WTC11 (cell line): Measurements from ENCODE around the gene FRMD5.

Source experiments
- CTCF ChIP-seq: fragments of 200-600 bp; IDR thresholded peaks from 2 replicates; pipeline ENCODE4 v1.8.0; 2022; ENCODE audit warnings: antibody characterized with exemption
- FOXP1 ChIP-seq: sonication (generic); formaldehyde crosslinking; IDR thresholded peaks from 2 replicates; pipeline ENCODE4 v1.8.0; 2022; ENCODE audit warnings: missing genetic modification reagents, mild to moderate bottlenecking, moderate library complexity, borderline replicate concordance
- JUN ChIP-seq: sonication (generic); formaldehyde crosslinking; IDR thresholded peaks from 2 replicates; pipeline ENCODE4 v1.8.0; 2023; ENCODE audit warnings: mild to moderate bottlenecking, missing genetic modification reagents

GRCh38 chr15:44081026-44082013 lies 113.8 kb downstream of the FRMD5 start:
- TF ChIP-seq CTCF (no peak), JUN (no peak), FOXP1 (CRISPR knock-in tag) (no peak)
